Activated CD8-positive, alpha-beta memory T cell treated with anti-CD3 and anti-CD28 coated beads for 24 hours (primary cell): ENCODE measurements around the gene MBD3L2.
"Not testable (repeated sequence)": the region's sequence is repeated elsewhere in the genome, so short reads cannot be mapped to it uniquely, and the experiment has no call there.

ENCODE experiments used
- DNase-seq: peaks from one replicate; pipeline ENCODE4 v3.0.0-alpha.2; 2020

The MBD3L2 gene

GRCh38 chr19:7049021-7049420 is at the start of gene MBD3L2:
MBD3L2 (plus strand) TSS chr19:7049321; CDS start chr19:7049374, 53 bp downstream.
- DNase-seq, result not testable (repeated sequence)

- DNase-seq, result no peak
Measured at GRCh38 chr19:6999933-7000332, 49.2 kb upstream of the MBD3L2 start.

- no peak for DNase-seq
Measured at GRCh38 chr19:7000333-7000732, 48.8 kb upstream of the MBD3L2 start.

- DNase-seq, result no peak
Measured at GRCh38 chr19:7000816-7001215, 48.3 kb upstream of the MBD3L2 start.

GRCh38 chr19:7004313-7004931 is 44.7 kb upstream of the MBD3L2 start:
- no peak for DNase-seq

GRCh38 chr19:7006135-7006704 is 42.9 kb upstream of the MBD3L2 start:
- DNase-seq, result no peak

- DNase-seq, result no peak
Measured at GRCh38 chr19:7007859-7008258, 41.3 kb upstream of the MBD3L2 start.

- DNase-seq, result no peak
Measured at GRCh38 chr19:7010722-7011593, 38.2 kb upstream of the MBD3L2 start.

GRCh38 chr19:7013678-7014077 is 35.4 kb upstream of the MBD3L2 start:
- no peak for DNase-seq

GRCh38 chr19:7018828-7019227 is 30.3 kb upstream of the MBD3L2 start:
- DNase-seq, result no peak

- not testable (repeated sequence) for DNase-seq
Measured at GRCh38 chr19:7021331-7021730, 27.8 kb upstream of the MBD3L2 start, which contains the start of gene MBD3L2B. MBD3L2B (minus strand) TSS chr19:7021431; CDS start chr19:7021397, 34 bp downstream.

- DNase-seq, result not testable (repeated sequence)
Measured at GRCh38 chr19:7028790-7029189, 20.3 kb upstream of the MBD3L2 start.

GRCh38 chr19:7030278-7030677 is 18.8 kb upstream of the MBD3L2 start, which contains the start of gene MBD3L5:
MBD3L5 (plus strand) TSS chr19:7030578; CDS start chr19:7030612, 34 bp downstream.
- DNase-seq, result not testable (repeated sequence)

- DNase-seq, result not testable (repeated sequence)
Measured at GRCh38 chr19:7040079-7040478, 9.0 kb upstream of the MBD3L2 start, which contains the start of gene MBD3L4. MBD3L4 (minus strand) TSS chr19:7040179; CDS start chr19:7040144, 35 bp downstream.

- DNase-seq, result not testable (repeated sequence)
Measured at GRCh38 chr19:7041563-7041962, 7.6 kb upstream of the MBD3L2 start.

- DNase-seq, result not testable (repeated sequence)
Measured at GRCh38 chr19:7051421-7051820, 2.3 kb downstream of the MBD3L2 start.

- DNase-seq, result not testable (repeated sequence)
Measured at GRCh38 chr19:7052896-7053295, 3.8 kb downstream of the MBD3L2 start.

- not testable (repeated sequence) for DNase-seq
Measured at GRCh38 chr19:7054635-7055368, 5.7 kb downstream of the MBD3L2 start.

- DNase-seq, result not testable (repeated sequence)
Measured at GRCh38 chr19:7055679-7056078, 6.6 kb downstream of the MBD3L2 start.

GRCh38 chr19:7056371-7056770 is 7.2 kb downstream of the MBD3L2 start:
- DNase-seq, result not testable (repeated sequence)

GRCh38 chr19:7058576-7058975 is 9.5 kb downstream of the MBD3L2 start, which contains the start of gene MBD3L3:
MBD3L3 (minus strand) TSS chr19:7058676; CDS start chr19:7058605, 71 bp downstream.
- DNase-seq, result not testable (repeated sequence)

- DNase-seq, result not testable (repeated sequence)
Measured at GRCh38 chr19:7059977-7060376, 10.9 kb downstream of the MBD3L2 start.
